ENCODE measurements around the gene RRAS.

DNA sequence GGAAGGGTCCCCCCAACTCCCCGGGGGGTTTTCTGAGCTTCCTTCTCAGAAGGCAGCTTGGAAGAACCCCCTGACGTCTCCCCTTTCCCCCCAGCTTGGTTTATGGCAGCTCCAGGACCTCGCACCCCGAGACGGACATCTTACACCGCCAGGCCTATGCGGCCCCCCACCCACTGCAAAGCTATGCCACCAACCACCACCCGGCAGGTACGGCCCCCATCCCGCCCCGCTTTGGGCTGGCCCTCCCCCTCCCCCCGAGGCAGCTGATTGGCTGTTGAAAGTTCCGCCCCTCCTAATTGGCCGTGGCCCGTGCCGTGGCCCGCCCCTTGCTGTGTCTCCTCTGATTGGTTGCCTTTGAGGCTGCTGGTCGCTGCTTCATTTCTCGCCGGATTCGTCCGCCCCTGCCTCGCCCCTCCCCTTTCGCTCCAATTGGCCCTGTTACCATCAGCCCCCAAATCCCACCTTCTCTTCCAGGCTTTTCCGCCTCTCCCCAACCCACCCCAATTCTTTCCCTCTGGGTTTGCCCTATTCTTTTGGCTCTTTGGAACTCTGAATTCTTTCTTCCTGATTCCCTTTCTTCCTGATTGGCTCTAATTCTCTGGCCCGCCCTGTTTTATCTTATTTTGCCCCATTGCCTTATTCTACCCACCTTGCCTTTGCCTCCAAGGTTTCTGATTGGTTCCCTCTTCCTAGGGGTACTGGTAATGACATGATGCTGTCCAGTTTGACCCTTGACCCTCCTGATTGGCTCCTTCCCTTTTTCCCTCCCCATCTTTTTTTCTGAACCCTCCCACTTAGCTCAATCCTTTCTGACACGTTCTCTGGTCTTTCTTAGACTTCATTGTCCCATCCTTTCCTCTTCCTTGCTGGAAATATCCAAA lies 46.5 kb downstream of the RRAS start:
- no peak for TF ChIP-seq POLR2A (IDR thresholded peaks at IDR 0.05)
- no peak for TF ChIP-seq CTCF (IDR thresholded peaks at IDR 0.05)
